Right ventricle myocardium superior (tissue), 1 donor: ENCODE results near the gene EPHB3. TPM values are rescaled to one million over a fixed set of nuclear protein-coding genes. Genes with fewer than 3 reads are reported as not detected.
A peak's percentile ranks its signal among the peaks of the same experiment; 100 is the strongest.

Experiments used
- ATAC-seq: fragments of 200-7000 bp; cut with Tn5 transposase; one replicate; pipeline ENCODE4 v1.9.1; 2020; ENCODE audit warnings: mild to moderate bottlenecking; ENCODE audit not compliant: poor library complexity
- DNase-seq: peaks from one replicate; pipeline ENCODE4 v3.0.0-alpha.2; 2020
- intact Hi-C: fragments of 100-400 bp; cut with DNase I; formaldehyde crosslinking; loops from one replicate; pipeline ENCODE4 v1.11.2; 2022
- total RNA-seq: library from RNA; stranded (reverse); fragmentation: NEBNext Ultra II Directional; extraction: Animal tissue kit (Norgen Biotek cat#: 25700); gene quantifications from one replicate; pipeline ENCODE4 v1.2.1, GENCODE V29; 2021
- donor health status: DM: no; HTN: yes; CAD: no; lungs with severe emphysema.

Gene EPHB3
- total RNA-seq, 1 donor from 2014 or later, result 2.2 TPM

DNA sequence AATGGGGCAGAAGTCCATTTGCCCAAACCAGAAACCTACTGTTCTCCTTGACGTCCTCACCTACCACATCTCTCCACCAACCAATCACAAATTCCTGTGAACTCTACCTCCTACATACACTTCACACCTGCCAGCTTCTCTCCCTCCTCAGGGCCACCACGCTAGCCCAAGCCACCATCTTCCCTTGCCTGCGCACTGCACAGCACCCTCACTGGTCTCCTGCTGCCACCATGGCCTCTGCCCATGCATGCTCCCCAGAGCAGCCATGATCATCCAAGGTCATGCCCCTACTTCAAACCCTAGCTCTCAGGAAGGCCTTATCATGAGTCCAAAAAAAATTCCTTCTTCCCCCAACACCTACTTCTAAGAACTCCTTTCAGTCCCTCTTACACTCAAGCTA, 1.1 kb upstream of the EPHB3 start:
- intact Hi-C loops, result no loop called here
- peak; percentile 17 for DNase-seq
- no peak for ATAC-seq

GRCh38 chr3:184561913-184562877, 610 bp downstream of the EPHB3 start:
- DNase-seq (peak; percentile 66), ATAC-seq (peak; percentile 18)
- intact Hi-C loops, result loop anchor here (1.0 kb wide), 1 partner anchor 215 kb away; no protein-coding TSS in a partner anchor

DNA sequence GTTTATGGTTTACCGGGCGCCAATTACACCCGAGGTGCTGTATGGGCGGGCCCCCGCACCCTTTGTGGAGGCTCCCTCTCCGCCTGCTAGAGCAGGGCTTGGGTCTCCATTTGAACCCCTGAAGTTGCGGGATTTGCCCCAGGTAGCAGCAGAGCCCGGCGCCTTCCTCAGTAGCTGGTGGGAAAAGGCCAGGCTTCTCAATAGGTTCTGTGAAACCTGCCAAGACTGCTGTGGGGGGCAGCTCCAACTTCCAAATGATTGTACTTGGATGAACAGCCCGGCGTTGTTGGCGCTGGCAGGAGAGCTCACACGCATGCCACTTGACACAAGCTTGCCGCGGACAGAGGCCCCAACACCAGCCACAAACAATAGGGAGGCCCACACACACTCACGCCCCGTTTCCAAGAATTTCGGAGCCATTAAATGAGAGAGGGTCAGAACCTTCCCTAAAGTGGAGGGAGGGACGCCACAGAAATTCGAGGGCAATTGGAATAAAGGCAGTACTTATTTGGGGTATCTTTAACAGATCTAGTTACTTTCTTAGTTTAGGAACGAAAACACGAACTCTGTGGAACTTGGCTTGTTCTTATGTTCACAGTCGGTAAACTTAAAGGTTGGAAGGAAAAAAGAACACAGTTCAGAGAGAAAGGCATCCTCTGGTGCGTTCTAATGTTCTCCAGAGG, 1.4 kb downstream of the EPHB3 start:
- ATAC-seq, result no peak
- intact Hi-C loops, result no loop called here

DNA sequence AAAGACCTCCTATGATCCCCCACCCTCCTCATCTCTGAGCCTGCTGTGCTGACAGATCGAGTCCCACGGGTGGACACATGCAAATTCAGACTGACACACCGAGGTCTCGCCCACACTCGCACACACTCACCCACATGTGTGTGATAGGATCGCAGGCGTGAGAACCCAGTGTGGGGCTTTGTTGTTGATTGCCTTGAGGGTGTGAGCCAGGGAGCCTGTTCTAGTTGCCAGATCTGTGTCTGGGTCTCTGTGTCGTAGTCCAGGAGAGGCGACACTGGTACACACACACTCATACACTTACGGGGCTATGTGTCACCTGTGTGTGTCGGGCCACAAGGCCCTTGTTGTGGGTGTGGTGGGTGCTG, 2.0 kb downstream of the EPHB3 start:
- intact Hi-C loops, result no loop called here
- ATAC-seq (no peak), DNase-seq (peak; percentile 29)

More for the DNA sequence above, 1.4 kb downstream of the EPHB3 start:
- DNase-seq, result peak; percentile 57

DNA sequence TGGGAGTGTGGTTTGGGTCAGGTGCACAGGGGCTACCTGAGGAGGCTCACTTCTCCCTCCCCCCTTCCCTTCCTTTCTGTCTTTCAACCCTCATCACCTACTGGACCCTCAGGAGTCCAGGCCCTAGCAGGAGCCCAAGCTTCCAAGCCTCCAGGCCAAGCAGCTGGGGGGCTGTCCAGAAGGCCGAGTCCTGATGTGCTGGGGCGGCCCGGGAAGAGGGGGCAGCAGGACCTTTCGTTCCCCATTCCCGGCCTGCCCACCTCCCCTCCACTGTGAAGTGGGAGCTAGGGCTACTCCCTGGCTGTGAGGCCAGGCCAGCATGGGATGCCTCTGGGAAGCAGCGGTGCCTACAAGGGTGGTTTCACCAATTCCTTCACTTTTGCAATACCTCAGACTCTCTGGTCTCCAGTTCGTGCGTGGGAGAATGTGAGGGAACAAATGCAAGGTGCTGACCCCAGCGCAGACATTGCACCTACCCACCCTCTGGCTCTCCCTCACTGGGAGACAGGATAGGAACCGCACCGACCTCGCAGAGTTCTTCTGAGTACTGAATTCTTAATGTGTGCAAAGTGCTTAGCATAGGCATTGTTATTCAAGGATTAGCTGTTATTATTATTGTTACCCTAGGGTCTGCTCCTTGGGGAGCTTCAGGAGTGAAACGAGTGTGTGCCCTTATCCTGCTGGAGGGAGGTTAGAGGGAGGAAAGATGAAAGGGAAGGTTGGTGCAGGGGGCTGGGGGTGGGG, 2.5 kb downstream of the EPHB3 start:
- DNase-seq (no peak), ATAC-seq (no peak)
- intact Hi-C loops, result no loop called here

GRCh38 chr3:184564685-184565385, 3.2 kb downstream of the EPHB3 start:
- ATAC-seq, result no peak
- intact Hi-C loops, result no loop called here
- DNase-seq, result no peak

- ATAC-seq, result no peak
- DNase-seq, result no peak
- intact Hi-C loops, result no loop called here
These were observed 4.0 kb downstream of the EPHB3 start for GRCh38 chr3:184565421-184566211.

GRCh38 chr3:184566441-184567414, 5.1 kb downstream of the EPHB3 start:
- intact Hi-C loops, result no loop called here
- ATAC-seq (no peak), DNase-seq (no peak)

GRCh38 chr3:184567946-184568559, 6.5 kb downstream of the EPHB3 start:
- no peak for ATAC-seq
- intact Hi-C loops, result no loop called here
- no peak for DNase-seq

DNA sequence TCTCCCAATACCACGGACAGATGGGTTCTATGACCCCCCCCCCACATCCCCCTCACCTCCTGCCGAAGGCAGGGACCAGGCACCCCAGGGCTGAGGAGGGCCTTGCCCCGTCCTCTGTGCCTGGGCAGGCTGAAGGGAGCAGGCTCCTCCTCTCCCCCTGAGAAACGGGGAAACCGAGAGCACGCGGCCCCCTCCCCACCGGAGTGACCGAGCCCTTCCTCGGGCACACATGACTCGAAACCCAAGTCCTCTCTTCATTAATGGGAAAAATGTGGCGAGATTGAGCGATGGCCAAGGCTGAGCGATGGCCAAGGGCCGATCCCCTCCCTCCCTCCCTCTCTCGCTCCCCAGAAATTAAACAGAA, 7.0 kb downstream of the EPHB3 start:
- no peak for ATAC-seq
- intact Hi-C loops, result no loop called here
- no peak for DNase-seq

DNA sequence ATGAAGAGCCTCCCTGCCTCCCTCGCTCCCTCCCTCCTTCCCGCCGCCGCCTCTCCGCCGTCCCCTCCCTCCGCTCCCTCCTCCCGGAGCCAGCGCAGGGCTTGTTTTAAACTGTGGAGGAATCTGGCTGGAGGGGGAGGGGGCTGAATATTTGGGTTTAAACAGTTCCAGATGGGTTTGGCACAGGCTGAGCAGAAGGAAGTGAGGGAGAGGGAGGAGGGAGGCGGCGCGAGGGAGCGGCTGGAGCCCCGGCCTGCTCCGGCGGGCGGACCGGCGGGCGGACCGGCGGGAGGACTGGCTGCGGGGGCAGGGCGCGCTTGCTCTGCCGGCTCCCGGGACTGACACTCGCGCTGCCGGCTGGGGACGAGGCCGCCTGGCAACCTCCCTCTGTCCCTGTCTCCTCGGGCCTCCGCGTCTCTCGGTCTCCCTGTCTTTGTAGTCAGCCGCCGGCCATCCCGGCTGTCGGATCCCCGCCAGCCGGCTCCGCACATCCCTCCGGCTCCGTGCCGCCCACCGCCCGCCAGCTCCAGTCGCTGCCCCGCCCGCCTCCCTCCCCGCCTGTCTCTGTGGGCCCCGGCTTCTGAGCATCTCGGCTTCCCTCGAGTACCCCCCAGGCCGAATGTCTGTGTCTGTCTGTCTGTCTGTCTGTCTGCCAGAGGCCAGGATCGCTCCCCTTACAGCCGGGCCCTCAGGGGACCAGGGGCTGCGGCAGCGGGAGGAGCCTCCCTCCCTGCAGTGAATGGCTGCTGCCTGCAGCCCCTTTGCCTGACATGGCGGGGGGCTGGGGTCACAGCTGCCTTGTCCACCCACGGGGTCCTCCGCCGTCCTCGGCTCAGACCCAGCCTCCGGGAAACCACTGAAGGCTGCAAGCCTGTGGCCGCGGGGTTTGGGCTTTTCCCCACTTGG, 7.6 kb downstream of the EPHB3 start:
- ATAC-seq (peak; percentile 86), DNase-seq (peak; percentile 86)
- intact Hi-C loops, result no loop called here

GRCh38 chr3:184570035-184570434, 8.4 kb downstream of the EPHB3 start:
- intact Hi-C loops, result no loop called here
- no peak for ATAC-seq
- DNase-seq, result no peak

GRCh38 chr3:184570489-184570888, 8.9 kb downstream of the EPHB3 start:
- intact Hi-C loops, result no loop called here
- ATAC-seq (no peak), DNase-seq (no peak)

GRCh38 chr3:184571750-184572377, 10.3 kb downstream of the EPHB3 start:
- intact Hi-C loops, result no loop called here
- no peak for ATAC-seq

DNA sequence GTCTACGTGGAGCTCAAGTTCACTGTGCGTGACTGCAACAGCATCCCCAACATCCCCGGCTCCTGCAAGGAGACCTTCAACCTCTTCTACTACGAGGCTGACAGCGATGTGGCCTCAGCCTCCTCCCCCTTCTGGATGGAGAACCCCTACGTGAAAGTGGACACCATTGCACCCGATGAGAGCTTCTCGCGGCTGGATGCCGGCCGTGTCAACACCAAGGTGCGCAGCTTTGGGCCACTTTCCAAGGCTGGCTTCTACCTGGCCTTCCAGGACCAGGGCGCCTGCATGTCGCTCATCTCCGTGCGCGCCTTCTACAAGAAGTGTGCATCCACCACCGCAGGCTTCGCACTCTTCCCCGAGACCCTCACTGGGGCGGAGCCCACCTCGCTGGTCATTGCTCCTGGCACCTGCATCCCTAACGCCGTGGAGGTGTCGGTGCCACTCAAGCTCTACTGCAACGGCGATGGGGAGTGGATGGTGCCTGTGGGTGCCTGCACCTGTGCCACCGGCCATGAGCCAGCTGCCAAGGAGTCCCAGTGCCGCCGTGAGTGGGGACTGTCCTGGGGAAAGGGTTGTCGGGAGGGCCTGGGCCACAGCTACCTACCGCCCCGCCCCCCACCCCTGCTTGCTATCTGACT, 11.2 kb downstream of the EPHB3 start:
- intact Hi-C loops, result no loop called here
- DNase-seq, result no peak
- ATAC-seq, result no peak

More at GRCh38 chr3:184571750-184572377, 10.3 kb downstream of the EPHB3 start:
- DNase-seq, result no peak
